SK-N-MC (cell line): Measurements from ENCODE around the gene OR5AU1.

ENCODE experiments used
- EZH2 ChIP-seq: fragments of 200-600 bp; sonication (generic); IDR thresholded peaks from one replicate; pipeline ENCODE4 v1.6.1; 2017; ENCODE audit warnings: antibody characterized with exemption
- POLR2AphosphoS5 ChIP-seq: IDR thresholded peaks from 2 replicates; pipeline ENCODE4 v1.6.1; 2012; ENCODE audit warnings: mild to moderate bottlenecking, low read depth, low read length, borderline replicate concordance

GRCh38 chr14:21199611-21200560 lies 44.0 kb upstream of the OR5AU1 start:
- no peak for TF ChIP-seq EZH2
- no peak; the same call in 1 of the 2 replicates for TF ChIP-seq POLR2AphosphoS5
